Breast epithelium (tissue), 3 donors: ENCODE data around the gene TMEM150B.

Source experiments
- POLR2A ChIP-seq: fragments of 450-650 bp; IDR thresholded peaks from one replicate; pipeline ENCODE4 v1.6.1; 2016; ENCODE audit warnings: antibody characterized with exemption, mild to moderate bottlenecking, moderate library complexity
- POLR2AphosphoS5 ChIP-seq, 3 donors: sonication (generic); formaldehyde crosslinking; IDR thresholded peaks; one replicate each; pipeline ENCODE4 v1.6.1; 2017; ENCODE audit warnings: antibody characterized with exemption in 3 of 3
- TF ChIP-seq, protein P1 (sequence below), 3 donors: fragments of 450-650 bp; IDR thresholded peaks; one replicate each; pipeline ENCODE4 v1.5.1; 2016 to 2017; ENCODE audit warnings: antibody characterized with exemption in 3 of 3, mild to moderate bottlenecking in 3 of 3, moderate library complexity in 3 of 3

DNA sequence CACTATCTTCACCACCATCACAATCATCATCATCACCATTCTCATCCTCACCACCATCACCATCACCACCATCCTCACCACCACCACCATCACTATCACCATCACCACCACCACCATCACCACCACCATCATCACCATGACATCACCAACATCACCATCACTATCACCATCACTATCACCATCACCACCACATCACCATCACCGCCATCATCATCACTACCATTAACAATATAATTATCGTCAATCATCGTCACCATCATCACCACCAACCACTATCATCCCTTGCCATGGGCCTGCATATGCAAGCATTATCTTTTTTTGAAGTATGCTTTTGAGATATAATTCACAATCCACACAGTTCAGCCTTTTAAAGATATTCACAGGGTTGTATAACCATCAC, 58.7 kb downstream of the TMEM150B start:
- TF ChIP-seq, protein P1, sequence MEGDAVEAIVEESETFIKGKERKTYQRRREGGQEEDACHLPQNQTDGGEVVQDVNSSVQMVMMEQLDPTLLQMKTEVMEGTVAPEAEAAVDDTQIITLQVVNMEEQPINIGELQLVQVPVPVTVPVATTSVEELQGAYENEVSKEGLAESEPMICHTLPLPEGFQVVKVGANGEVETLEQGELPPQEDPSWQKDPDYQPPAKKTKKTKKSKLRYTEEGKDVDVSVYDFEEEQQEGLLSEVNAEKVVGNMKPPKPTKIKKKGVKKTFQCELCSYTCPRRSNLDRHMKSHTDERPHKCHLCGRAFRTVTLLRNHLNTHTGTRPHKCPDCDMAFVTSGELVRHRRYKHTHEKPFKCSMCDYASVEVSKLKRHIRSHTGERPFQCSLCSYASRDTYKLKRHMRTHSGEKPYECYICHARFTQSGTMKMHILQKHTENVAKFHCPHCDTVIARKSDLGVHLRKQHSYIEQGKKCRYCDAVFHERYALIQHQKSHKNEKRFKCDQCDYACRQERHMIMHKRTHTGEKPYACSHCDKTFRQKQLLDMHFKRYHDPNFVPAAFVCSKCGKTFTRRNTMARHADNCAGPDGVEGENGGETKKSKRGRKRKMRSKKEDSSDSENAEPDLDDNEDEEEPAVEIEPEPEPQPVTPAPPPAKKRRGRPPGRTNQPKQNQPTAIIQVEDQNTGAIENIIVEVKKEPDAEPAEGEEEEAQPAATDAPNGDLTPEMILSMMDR (IDR thresholded peaks at IDR 0.05), result no peak
- TF ChIP-seq POLR2AphosphoS5 (IDR thresholded peaks at IDR 0.05) (no peak), POLR2A (no peak)
